ENCODE measurements around the gene CDCA8. TPM values are rescaled to one million over a fixed set of nuclear protein-coding genes. Genes with fewer than 3 reads are reported as not detected.

Gene CDCA8
- total and polyA plus RNA-seq, 9 donors, result 0.11 to 1.9 (median 0.60) TPM

DNA sequence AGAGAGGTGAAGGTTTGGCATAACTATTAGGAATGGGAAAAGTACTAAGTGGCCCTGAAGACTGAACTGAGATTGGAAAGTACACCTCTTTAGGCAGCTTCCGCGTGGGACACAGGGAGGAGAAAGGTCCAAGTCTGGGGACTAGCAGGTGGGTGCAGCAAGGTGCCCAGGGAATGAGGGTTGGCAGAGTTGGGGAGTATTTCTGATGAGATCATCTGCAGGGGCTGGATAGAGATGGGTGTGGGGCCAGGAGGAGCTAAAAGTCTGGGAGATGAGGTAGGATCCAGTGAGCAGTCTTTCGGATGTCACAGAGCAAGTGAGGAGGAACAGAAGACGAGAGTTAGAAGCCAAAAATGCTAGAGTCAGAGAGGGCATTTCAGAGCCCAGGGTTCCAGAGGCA lies 36.1 kb downstream of the CDCA8 start:
- Histone ChIP-seq H3K36me3 (no peaks in the 10 kb centered on the region), H3K27me3 (no peaks in the 10 kb centered on the region), H3K4me3 (no peak overlapping the region), H3K4me1 (ENCODE audit: insufficient read depth) (no peaks in the 10 kb centered on the region), H3K27ac (no peak overlapping the region), H3K9me3 (no peaks in the 10 kb centered on the region)
- no peak for TF ChIP-seq POLR2A (IDR thresholded peaks at IDR 0.05)
- TF ChIP-seq, protein P1, sequence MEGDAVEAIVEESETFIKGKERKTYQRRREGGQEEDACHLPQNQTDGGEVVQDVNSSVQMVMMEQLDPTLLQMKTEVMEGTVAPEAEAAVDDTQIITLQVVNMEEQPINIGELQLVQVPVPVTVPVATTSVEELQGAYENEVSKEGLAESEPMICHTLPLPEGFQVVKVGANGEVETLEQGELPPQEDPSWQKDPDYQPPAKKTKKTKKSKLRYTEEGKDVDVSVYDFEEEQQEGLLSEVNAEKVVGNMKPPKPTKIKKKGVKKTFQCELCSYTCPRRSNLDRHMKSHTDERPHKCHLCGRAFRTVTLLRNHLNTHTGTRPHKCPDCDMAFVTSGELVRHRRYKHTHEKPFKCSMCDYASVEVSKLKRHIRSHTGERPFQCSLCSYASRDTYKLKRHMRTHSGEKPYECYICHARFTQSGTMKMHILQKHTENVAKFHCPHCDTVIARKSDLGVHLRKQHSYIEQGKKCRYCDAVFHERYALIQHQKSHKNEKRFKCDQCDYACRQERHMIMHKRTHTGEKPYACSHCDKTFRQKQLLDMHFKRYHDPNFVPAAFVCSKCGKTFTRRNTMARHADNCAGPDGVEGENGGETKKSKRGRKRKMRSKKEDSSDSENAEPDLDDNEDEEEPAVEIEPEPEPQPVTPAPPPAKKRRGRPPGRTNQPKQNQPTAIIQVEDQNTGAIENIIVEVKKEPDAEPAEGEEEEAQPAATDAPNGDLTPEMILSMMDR (IDR thresholded peaks at IDR 0.05), result no peak
- TF ChIP-seq EP300 (IDR thresholded peaks at IDR 0.05), result no peak
- DNase-seq, result no peak
- intact Hi-C loops (cut with DNase I), result no loop called here
- 45 to 79% (median 73%) methylated on average over 4 of the region's 4 CpGs for whole genome bisulfite sequencing, 3 donors

DNA sequence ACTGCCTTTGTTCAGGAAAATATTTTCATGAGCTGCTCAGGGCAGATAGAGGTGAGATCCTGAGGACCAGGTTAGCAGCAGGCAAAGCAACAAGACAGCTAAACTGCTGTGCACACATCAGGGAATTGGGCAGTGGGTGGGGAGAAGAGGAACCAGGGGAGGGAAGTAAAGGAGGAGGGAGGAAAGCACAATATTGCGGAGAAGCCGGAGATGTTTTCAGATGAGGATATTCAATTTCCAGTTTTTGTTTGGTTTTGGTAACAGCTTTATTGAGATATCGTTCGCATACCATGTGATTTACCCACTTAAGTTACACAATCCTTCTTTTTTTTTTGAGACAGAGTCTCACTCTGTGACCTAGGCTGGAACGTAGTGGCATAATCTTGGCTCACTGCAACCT lies 38.1 kb downstream of the CDCA8 start:
- no peak for DNase-seq
- TF ChIP-seq POLR2A (IDR thresholded peaks at IDR 0.05) (no peak), EP300 (IDR thresholded peaks at IDR 0.05) (no peak)
- TF ChIP-seq, protein P1 (IDR thresholded peaks at IDR 0.05), result no peak
- intact Hi-C loops (cut with DNase I), result no loop called here
- Histone ChIP-seq H3K27me3 (no peaks in the 10 kb centered on the region), H3K36me3 (no peaks in the 10 kb centered on the region), H3K4me3 (no peak overlapping the region), H3K4me1 (ENCODE audit: insufficient read depth) (no peaks in the 10 kb centered on the region), H3K9me3 (no peaks in the 10 kb centered on the region), H3K27ac (no peak overlapping the region)
- WGBS, 3 donors, result 64 to 65% (median 64%) methylated on average over 5 of the region's 5 CpGs

DNA sequence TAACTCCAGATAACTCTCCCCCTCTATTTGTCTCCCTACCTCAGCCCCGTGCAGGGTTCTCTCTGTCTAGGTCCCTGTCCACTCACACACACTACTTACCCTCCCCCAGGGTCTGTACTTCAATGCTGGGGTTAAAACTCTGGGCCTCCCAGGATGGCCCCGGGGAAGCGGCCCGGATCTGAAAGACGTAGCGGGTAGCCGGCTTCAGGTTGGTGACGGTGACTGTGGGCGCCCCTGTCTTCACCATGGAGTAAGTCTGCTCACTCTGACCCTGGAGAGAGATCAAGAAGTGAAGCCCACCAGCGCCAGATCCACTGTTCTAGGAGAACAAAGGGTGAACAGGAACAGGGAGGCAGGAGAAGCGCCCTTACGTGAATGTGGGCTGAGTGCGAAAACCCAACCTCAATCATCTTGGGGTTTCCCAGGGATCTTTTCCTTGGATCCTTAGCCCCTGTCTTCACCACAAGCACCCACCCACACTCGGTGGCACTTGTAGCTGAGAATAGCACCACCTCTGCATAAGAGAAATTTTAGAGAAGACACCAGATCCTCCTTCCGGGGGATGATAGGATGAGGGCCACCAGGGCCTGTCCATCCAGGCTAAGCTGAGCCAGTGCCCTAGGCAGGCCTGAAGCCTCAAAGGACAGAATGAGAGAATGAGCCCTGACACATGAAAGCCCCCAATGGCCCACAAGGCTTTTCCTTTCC lies 39.1 kb downstream of the CDCA8 start:
- no peaks in the 10 kb centered on the region for H3K27me3 ChIP-seq
- H3K27ac ChIP-seq, result no peak overlapping the region
- no peaks in the 10 kb centered on the region for H3K4me1 ChIP-seq (ENCODE audit: insufficient read depth)
- H3K36me3 ChIP-seq, result no peaks in the 10 kb centered on the region
- H3K4me3 ChIP-seq, result no peak overlapping the region
- WGBS, 3 donors, result 82 to 87% (median 84%) methylated on average over 15 of the region's 15 CpGs
- intact Hi-C loops (cut with DNase I), result no loop called here
- H3K9me3 ChIP-seq, result no peaks in the 10 kb centered on the region
- TF ChIP-seq EP300 (IDR thresholded peaks at IDR 0.05), result no peak
- no peak for TF ChIP-seq POLR2A (IDR thresholded peaks at IDR 0.05)
- TF ChIP-seq, protein P1 (IDR thresholded peaks at IDR 0.05), result no peak
- DNase-seq, result no peak

DNA sequence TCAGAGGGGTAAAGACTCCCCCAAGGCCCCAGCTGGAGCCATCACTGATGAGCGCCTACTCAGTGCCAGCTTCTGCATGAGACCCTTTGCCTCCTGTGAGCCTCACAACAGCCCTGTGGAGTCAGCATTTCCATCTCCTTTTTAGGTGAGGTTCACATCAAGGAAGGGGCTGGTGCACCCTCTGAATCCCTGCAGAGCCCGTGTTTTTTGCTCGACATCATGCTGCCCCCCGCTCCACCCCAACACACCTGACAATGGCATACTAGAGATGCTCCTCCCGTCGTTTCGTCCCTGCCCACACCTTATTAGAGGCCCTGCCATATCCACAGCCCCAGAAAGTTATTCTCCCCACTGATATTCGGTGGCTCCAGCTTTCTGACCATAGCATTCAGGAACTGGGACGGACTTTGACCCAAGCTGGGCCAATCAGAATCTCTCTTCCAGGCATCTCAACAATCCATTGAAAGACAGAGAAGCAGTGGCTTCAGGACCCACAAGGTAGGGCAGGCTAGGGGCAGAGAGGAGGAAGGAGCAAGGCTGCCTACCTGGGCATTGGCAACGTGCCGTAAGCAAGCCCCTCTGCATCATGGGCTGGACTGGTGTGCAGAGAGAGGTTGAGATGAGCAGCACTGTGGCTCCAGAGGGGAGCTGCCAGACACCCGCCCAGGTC lies 39.9 kb downstream of the CDCA8 start:
- TF ChIP-seq POLR2A (IDR thresholded peaks at IDR 0.05), result no peak
- no peak for TF ChIP-seq EP300 (IDR thresholded peaks at IDR 0.05)
- TF ChIP-seq, protein P1 (IDR thresholded peaks at IDR 0.05), result no peak
- no peak for DNase-seq
- WGBS, 3 donors, result 68 to 72% (median 69%) methylated on average over 12 of the region's 12 CpGs
- Histone ChIP-seq H3K4me1 (ENCODE audit: insufficient read depth) (no peaks in the 10 kb centered on the region), H3K27ac (no peak overlapping the region), H3K27me3 (no peaks in the 10 kb centered on the region), H3K4me3 (no peak overlapping the region), H3K36me3 (no peaks in the 10 kb centered on the region), H3K9me3 (no peaks in the 10 kb centered on the region)
- intact Hi-C loops (cut with DNase I), result no loop called here
